Keratinocyte (primary cell): Measurements from ENCODE around the gene MTFMT. TPM values are rescaled to one million over a fixed set of nuclear protein-coding genes. Genes with fewer than 3 reads are reported as not detected.

Experiments
- DNase-seq: peaks from one replicate; pipeline ENCODE4 v3.0.0-alpha.2; 2011; ENCODE audit warnings: low read depth, missing footprints, low spot score
- FAIRE-seq: peaks from 2 replicates; lab custom pipeline; 2011; peaks lifted over from hg19 to GRCh38; lab: Jason Lieb, UNC
- H2AFZ ChIP-seq: 2 replicates; pipeline ENCODE4 v1.6.0; 2012; ENCODE audit warnings: low read length, control low read depth, inconsistent platforms; ENCODE audit not compliant: control insufficient read depth
- H3K27ac ChIP-seq: 2 replicates; pipeline ENCODE4 v1.5.1; 2011; ENCODE audit warnings: low read length; ENCODE audit not compliant: control insufficient read depth, insufficient read depth
- H3K27me3 ChIP-seq: 3 replicates; pipeline ENCODE4 v1.6.0; 2011; ENCODE audit warnings: low read length; ENCODE audit not compliant: control insufficient read depth, insufficient read depth; ENCODE audit errors: extremely low read depth
- H3K36me3 ChIP-seq, 2 experiments: 2 replicates in 1 of 2; 3 replicates in 1 of 2; pipeline ENCODE4 v1.5.1; 2011; ENCODE audit warnings: low read length in 2 of 2, mild to moderate bottlenecking in 1 of 2; ENCODE audit not compliant: control insufficient read depth in 2 of 2, insufficient read depth in 2 of 2; ENCODE audit errors: extremely low read depth in 1 of 2
- H3K4me1 ChIP-seq: 3 replicates; pipeline ENCODE4 v1.5.1; 2011; ENCODE audit warnings: low read length; ENCODE audit not compliant: control insufficient read depth, insufficient read depth; ENCODE audit errors: extremely low read depth
- H3K4me2 ChIP-seq: 3 replicates; pipeline ENCODE4 v1.6.0; 2011; ENCODE audit warnings: low read depth, low read length; ENCODE audit not compliant: control insufficient read depth, insufficient read depth; ENCODE audit errors: extremely low read depth
- H3K4me3 ChIP-seq, 3 experiments: fragments of 200-600 bp in 1 of 3; sonication (generic) in 1 of 3; 2 replicates in 2 of 3; 3 replicates in 1 of 3; pipeline ENCODE4 v1.5.1; 2011 to 2016; ENCODE audit warnings: low read length in 3 of 3, mild to moderate bottlenecking in 3 of 3, control low read depth in 2 of 3, inconsistent platforms in 1 of 3, low read depth in 1 of 3, mixed read lengths in 1 of 3, mixed run types in 1 of 3, moderate library complexity in 1 of 3; ENCODE audit not compliant: control insufficient read depth in 2 of 3, insufficient read depth in 2 of 3; ENCODE audit errors: extremely low read depth in 1 of 3
- H3K79me2 ChIP-seq: 2 replicates; pipeline ENCODE4 v1.6.0; 2012; ENCODE audit warnings: low read length; ENCODE audit not compliant: control insufficient read depth, insufficient read depth
- H3K9ac ChIP-seq: 3 replicates; pipeline ENCODE4 v1.6.0; 2011; ENCODE audit warnings: low read length; ENCODE audit not compliant: control insufficient read depth, insufficient read depth; ENCODE audit errors: extremely low read depth
- H3K9me1 ChIP-seq: 3 replicates; pipeline ENCODE4 v1.6.0; 2011; ENCODE audit warnings: low read length; ENCODE audit not compliant: control insufficient read depth, insufficient read depth; ENCODE audit errors: extremely low read depth
- H3K9me3 ChIP-seq: 2 replicates; pipeline ENCODE4 v1.5.1; 2012; ENCODE audit warnings: low read depth, low read length; ENCODE audit not compliant: control insufficient read depth
- H4K20me1 ChIP-seq: 3 replicates; pipeline ENCODE4 v1.6.0; 2011; ENCODE audit warnings: low read length; ENCODE audit not compliant: control insufficient read depth, insufficient read depth; ENCODE audit errors: extremely low read depth
- CTCF ChIP-seq, 3 experiments: IDR thresholded peaks in 1 of 3; conservative IDR thresholded peaks in 1 of 3; optimal IDR thresholded peaks in 1 of 3; 2 replicates in 2 of 3; 3 replicates in 1 of 3; pipeline versions ENCODE3 to v1.5.1; 2011; ENCODE audit warnings: low read length in 3 of 3, mild to moderate bottlenecking in 3 of 3, moderate library complexity in 2 of 3, control low read depth in 1 of 3, inconsistent platforms in 1 of 3; ENCODE audit not compliant: insufficient read depth in 2 of 3; ENCODE audit errors: extremely low read depth in 1 of 3
- EZH2 ChIP-seq: IDR thresholded peaks from one replicate; pipeline ENCODE4 v1.6.1; 2012; ENCODE audit warnings: inconsistent platforms, mild to moderate bottlenecking, low read length, moderate library complexity
- dilution Hi-C: fragments of 300-500 bp; cut with MboI; formaldehyde crosslinking; loops from one replicate; pipeline ENCODE4 v1.7.0; 2020; ENCODE audit warnings: low sequenced_read_pairs; ENCODE audit not compliant: extremely low pct_ligation_motif_present
- polyA plus RNA-seq, 5 experiments: library from polyadenylated mRNA; depleted of rRNA in 3 of 5; stranded (reverse) in 3 of 5; stranded (forward) in 1 of 5; unstranded in 1 of 5; fragments of >200 nt; gene quantifications; 1 replicate in 1 of 5; 2 replicates in 3 of 5; 3 replicates in 1 of 5; pipeline versions ENCODE4 v1.2.1 to v1.2.3, GENCODE V29; 2011 to 2012; ENCODE audit warnings: missing spikeins in 2 of 5, low read depth in 1 of 5, low replicate concordance in 1 of 5

MTFMT gene
- polyA plus RNA-seq, 1 donor (not counting 4 experiments of a cell fraction or from before 2014, with no cell fraction given), result 21.0 TPM

- FAIRE-seq, result no peak
- H3K27ac ChIP-seq, result no peak overlapping the region
- no peaks in the 10 kb centered on the region for H4K20me1 ChIP-seq
- H3K27me3 ChIP-seq, result peaks cover 35% of the 10 kb centered on the region
- no peaks in the 10 kb centered on the region for H3K36me3 ChIP-seq
- no peak overlapping the region for H3K4me2 ChIP-seq
- no peaks in the 10 kb centered on the region for H3K4me1 ChIP-seq
- no peak overlapping the region for H2AFZ ChIP-seq
- no peak overlapping the region for H3K4me3 ChIP-seq
- dilution Hi-C loops, result no loop called here
- TF ChIP-seq EZH2 (no peak), CTCF (optimal IDR thresholded peaks at IDR 0.05 in 1 of 3, IDR thresholded peaks at IDR 0.05 in 1 of 3, conservative IDR thresholded peaks at IDR 0.05 in 1 of 3; ENCODE audit: extremely low read depth in 1 of 3, insufficient read depth in 2 of 3, low read length in 3 of 3) (no peak)
- no peaks in the 10 kb centered on the region for H3K79me2 ChIP-seq
- no peak for DNase-seq
- no peaks in the 10 kb centered on the region for H3K9me3 ChIP-seq
- H3K9me1 ChIP-seq, result no peaks in the 10 kb centered on the region
- H3K9ac ChIP-seq, result no peak overlapping the region
These were observed 37.3 kb upstream of the MTFMT start for GRCh38 chr15:65066635-65067316.

GRCh38 chr15:65066001-65066634 is 36.7 kb upstream of the MTFMT start:
- H3K4me2 ChIP-seq, result no peak overlapping the region
- H3K79me2 ChIP-seq, result no peaks in the 10 kb centered on the region
- H3K27me3 ChIP-seq, result peaks cover 35% of the 10 kb centered on the region
- DNase-seq (no peak), FAIRE-seq (no peak)
- no peaks in the 10 kb centered on the region for H3K9me1 ChIP-seq
- H3K27ac ChIP-seq, result no peak overlapping the region
- no peaks in the 10 kb centered on the region for H3K4me1 ChIP-seq
- dilution Hi-C loops, result no loop called here
- no peak overlapping the region for H2AFZ ChIP-seq
- no peak overlapping the region for H3K4me3 ChIP-seq
- no peaks in the 10 kb centered on the region for H3K9me3 ChIP-seq
- H3K36me3 ChIP-seq, result no peaks in the 10 kb centered on the region
- H4K20me1 ChIP-seq, result no peaks in the 10 kb centered on the region
- no peak for TF ChIP-seq EZH2
- no peak for TF ChIP-seq CTCF (optimal IDR thresholded peaks at IDR 0.05 in 1 of 3, IDR thresholded peaks at IDR 0.05 in 1 of 3, conservative IDR thresholded peaks at IDR 0.05 in 1 of 3; ENCODE audit: extremely low read depth in 1 of 3, insufficient read depth in 2 of 3, low read length in 3 of 3)
- no peak overlapping the region for H3K9ac ChIP-seq
